SK-N-SH treated with all-trans-retinoic acid at 6 μM for 48 hours (cell line): Measurements from ENCODE around the gene AGBL3.

Source experiments
- ATAC-seq: fragments of 200-7000 bp; cut with Tn5 transposase; 3 replicates; pipeline ENCODE4 v1.9.1; 2020; ENCODE audit warnings: mild to moderate bottlenecking, moderate library complexity
- ARNTL ChIP-seq: fragments of 450-650 bp; formaldehyde crosslinking; IDR thresholded peaks from 2 replicates; pipeline ENCODE4 v1.5.0; 2020; ENCODE audit warnings: low read depth, mild to moderate bottlenecking, moderate library complexity, borderline replicate concordance
- CREB5 ChIP-seq: fragments of 250-450 bp; sonication (Bioruptor Pico); IDR thresholded peaks from 2 replicates; pipeline ENCODE4 v1.5.1; 2020; ENCODE audit warnings: low read depth, mild to moderate bottlenecking, moderate library complexity
- ISL1 ChIP-seq: fragments of 250-450 bp; sonication (Bioruptor Pico); IDR thresholded peaks from 2 replicates; pipeline ENCODE4 v2.1.2; 2022; ENCODE audit warnings: mild to moderate bottlenecking, moderate library complexity
- OSR1 ChIP-seq: fragments of 250-450 bp; sonication (Bioruptor Pico); IDR thresholded peaks from 2 replicates; pipeline ENCODE4 v1.8.0; 2022; ENCODE audit warnings: moderate library complexity, mild to moderate bottlenecking, inconsistent platforms
- PPARA ChIP-seq: fragments of 250-450 bp; sonication (Bioruptor Pico); IDR thresholded peaks from 2 replicates; pipeline ENCODE4 v1.5.0; 2020; ENCODE audit warnings: mild to moderate bottlenecking, borderline replicate concordance
- RARB ChIP-seq: fragments of 250-450 bp; sonication (Bioruptor Pico); IDR thresholded peaks from 2 replicates; pipeline ENCODE4 v1.8.0; 2021; ENCODE audit warnings: mild to moderate bottlenecking, moderate library complexity
- SNAI2 ChIP-seq: fragments of 250-450 bp; sonication (Bioruptor Pico); IDR thresholded peaks from 2 replicates; pipeline ENCODE4 v1.5.0; 2020; ENCODE audit warnings: mild to moderate bottlenecking, moderate library complexity
- TCF4 ChIP-seq: fragments of 250-450 bp; sonication (Bioruptor Pico); IDR thresholded peaks from 2 replicates; pipeline ENCODE4 v1.8.0; 2021; ENCODE audit warnings: mild to moderate bottlenecking, moderate library complexity, borderline replicate concordance
- ZC3H10 ChIP-seq: fragments of 250-450 bp; sonication (Bioruptor Pico); IDR thresholded peaks from 2 replicates; pipeline ENCODE4 v1.5.1; 2021; ENCODE audit warnings: mild to moderate bottlenecking, moderate library complexity
- ZNF565 ChIP-seq: fragments of 450-650 bp; formaldehyde crosslinking; conservative IDR thresholded peaks from 2 replicates; pipeline ENCODE4 v1.5.0; 2020; ENCODE audit warnings: low read depth, mild to moderate bottlenecking, moderate library complexity
- TF ChIP-seq, protein P1 (sequence below): fragments of 250-450 bp; sonication (Bioruptor Pico); IDR thresholded peaks from 2 replicates; pipeline ENCODE4 v1.8.0; 2021; ENCODE audit warnings: low read depth, mild to moderate bottlenecking, moderate library complexity, borderline replicate concordance

AGBL3 gene

DNA sequence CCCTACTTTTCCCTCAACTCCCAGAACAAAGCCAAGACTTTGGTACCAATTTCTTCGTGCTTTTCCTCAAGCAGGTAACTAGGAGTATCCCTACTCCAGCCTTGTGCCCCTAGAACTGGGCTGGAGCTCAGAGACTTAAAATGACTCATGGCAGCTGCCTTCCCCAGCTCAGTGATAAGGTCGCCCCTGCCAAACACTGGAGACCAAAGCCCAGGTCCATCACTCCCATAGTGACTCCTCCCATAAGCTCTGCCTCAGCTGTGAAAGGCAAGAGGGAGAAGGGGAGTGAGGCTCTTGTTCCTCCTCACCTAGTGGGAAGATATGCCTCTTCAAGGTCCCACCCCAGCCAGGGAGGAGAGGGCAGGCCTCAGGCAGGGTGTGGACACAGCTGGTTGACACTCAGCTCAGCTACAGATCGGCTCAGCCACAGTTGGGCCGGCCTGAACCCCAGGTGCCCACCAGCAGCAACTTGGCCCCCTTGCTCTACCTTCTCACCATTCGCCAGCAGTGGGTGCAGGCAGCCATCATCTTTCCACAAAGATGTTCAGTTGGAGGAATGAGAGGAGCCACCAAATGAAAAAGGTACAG, 198.0 kb downstream of the AGBL3 start:
- TF ChIP-seq CREB5 (CRISPR knock-in tag) (no peak), SNAI2 (CRISPR knock-in tag) (no peak), ISL1 (no peak), ARNTL (CRISPR knock-in tag) (no peak), RARB (CRISPR knock-in tag) (no peak), OSR1 (CRISPR knock-in tag) (no peak), ZNF565 (CRISPR knock-in tag) (no peak), TCF4 (CRISPR knock-in tag) (no peak), PPARA (no peak), ZC3H10 (no peak)
- TF ChIP-seq, protein P1, sequence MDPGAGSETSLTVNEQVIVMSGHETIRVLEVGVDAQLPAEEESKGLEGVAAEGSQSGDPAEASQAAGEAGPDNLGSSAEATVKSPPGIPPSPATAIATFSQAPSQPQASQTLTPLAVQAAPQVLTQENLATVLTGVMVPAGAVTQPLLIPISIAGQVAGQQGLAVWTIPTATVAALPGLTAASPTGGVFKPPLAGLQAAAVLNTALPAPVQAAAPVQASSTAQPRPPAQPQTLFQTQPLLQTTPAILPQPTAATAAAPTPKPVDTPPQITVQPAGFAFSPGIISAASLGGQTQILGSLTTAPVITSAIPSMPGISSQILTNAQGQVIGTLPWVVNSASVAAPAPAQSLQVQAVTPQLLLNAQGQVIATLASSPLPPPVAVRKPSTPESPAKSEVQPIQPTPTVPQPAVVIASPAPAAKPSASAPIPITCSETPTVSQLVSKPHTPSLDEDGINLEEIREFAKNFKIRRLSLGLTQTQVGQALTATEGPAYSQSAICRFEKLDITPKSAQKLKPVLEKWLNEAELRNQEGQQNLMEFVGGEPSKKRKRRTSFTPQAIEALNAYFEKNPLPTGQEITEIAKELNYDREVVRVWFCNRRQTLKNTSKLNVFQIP, result no peak
- no peak for ATAC-seq
